NCI-H460 (cell line): Measurements from ENCODE around the gene NLGN1. TPM values are rescaled to one million over a fixed set of nuclear protein-coding genes. Genes with fewer than 3 reads are reported as not detected.

Experiments used
- DNase-seq: peaks from one replicate; pipeline ENCODE4 v3.0.0-alpha.2; 2016; ENCODE audit warnings: low read depth; ENCODE audit errors: extremely low read depth
- total RNA-seq: library from RNA; depleted of rRNA; stranded (reverse); fragments of >200 nt; shearing (Covaris generic); gene quantifications from 2 replicates; pipeline ENCODE4 v1.2.3, GENCODE V29; 2014

Gene NLGN1
- total RNA-seq, 1 experiment from 2014 or later: 10.7 TPM

- DNase-seq: no peak
Measured at GRCh38 chr3:173702561-173702960, 305.0 kb downstream of the NLGN1 start.

- no peak for DNase-seq
Measured at GRCh38 chr3:173703771-173704170, 306.2 kb downstream of the NLGN1 start.

GRCh38 chr3:173706630-173707029 lies 309.1 kb downstream of the NLGN1 start:
- DNase-seq: no peak

- no peak for DNase-seq
Measured at GRCh38 chr3:173708191-173708590, 310.6 kb downstream of the NLGN1 start.

GRCh38 chr3:173709026-173709425 lies 311.5 kb downstream of the NLGN1 start:
- no peak for DNase-seq

- DNase-seq: no peak
Measured at GRCh38 chr3:173711619-173712018, 314.1 kb downstream of the NLGN1 start.

GRCh38 chr3:173719585-173719984 lies 322.0 kb downstream of the NLGN1 start:
- DNase-seq: no peak

- DNase-seq: no peak
Measured at GRCh38 chr3:173725507-173725906, 328.0 kb downstream of the NLGN1 start.

GRCh38 chr3:173730391-173730790 lies 332.8 kb downstream of the NLGN1 start:
- DNase-seq: no peak

- DNase-seq: no peak
Measured at GRCh38 chr3:173732237-173732636, 334.7 kb downstream of the NLGN1 start.

- no peak for DNase-seq
Measured at GRCh38 chr3:173733029-173733652, 335.6 kb downstream of the NLGN1 start.

- no peak for DNase-seq
Measured at GRCh38 chr3:173734473-173734872, 336.9 kb downstream of the NLGN1 start.

GRCh38 chr3:173734895-173735294 lies 337.4 kb downstream of the NLGN1 start:
- DNase-seq: no peak

GRCh38 chr3:173735841-173736240 lies 338.3 kb downstream of the NLGN1 start:
- no peak for DNase-seq

GRCh38 chr3:173737167-173737808 lies 339.7 kb downstream of the NLGN1 start:
- DNase-seq: no peak

- DNase-seq: no peak
Measured at GRCh38 chr3:173739726-173740125, 342.2 kb downstream of the NLGN1 start.

GRCh38 chr3:173742491-173742890 lies 344.9 kb downstream of the NLGN1 start:
- no peak for DNase-seq

GRCh38 chr3:173743111-173743510 lies 345.6 kb downstream of the NLGN1 start:
- no peak for DNase-seq

- DNase-seq: no peak
Measured at GRCh38 chr3:173743516-173743915, 346.0 kb downstream of the NLGN1 start.

GRCh38 chr3:173744479-173744878 lies 346.9 kb downstream of the NLGN1 start:
- DNase-seq: no peak

GRCh38 chr3:173744895-173745294 lies 347.4 kb downstream of the NLGN1 start:
- no peak for DNase-seq

GRCh38 chr3:173745952-173746682 lies 348.6 kb downstream of the NLGN1 start:
- no peak for DNase-seq
